Pancreas (tissue), 10 donors: ENCODE results near the gene IPO13. TPM values are rescaled to one million over a fixed set of nuclear protein-coding genes. Genes with fewer than 3 reads are reported as not detected.

Experiments used
- ATAC-seq, 4 donors: fragments of 200-7000 bp; cut with Tn5 transposase; one replicate each; pipeline versions ENCODE4 v1.8.0 to v1.9.1; 2020; ENCODE audit warnings: mild to moderate bottlenecking in 4 of 4, moderate library complexity in 4 of 4
- DNase-seq, 6 donors: peaks; one replicate each; pipeline ENCODE4 v3.0.0-alpha.2; 2020
- FAIRE-seq: peaks from 2 replicates; lab custom pipeline; 2012; peaks lifted over from hg19 to GRCh38; lab: Jason Lieb, UNC
- H3K27ac ChIP-seq, 4 donors: fragments of 200-600 bp; sonication (generic); 1 replicate in 3 of 4; 2 replicates in 1 of 4; pipeline versions ENCODE4 v1.5.0 to v1.8.0; 2020
- H3K27me3 ChIP-seq, 4 donors: fragments of 200-600 bp; one replicate each; pipeline ENCODE4 v1.8.0; 2021
- H3K36me3 ChIP-seq, 3 donors: fragments of 200-600 bp; sonication (generic) in 1 of 3; one replicate each; pipeline versions ENCODE4 v1.5.0 to v1.8.0; 2020 to 2021
- H3K4me1 ChIP-seq, 3 donors: fragments of 200-600 bp; one replicate each; pipeline ENCODE4 v1.8.0; 2021
- H3K4me3 ChIP-seq, 4 donors: fragments of 200-600 bp; sonication (generic) in 2 of 4; one replicate each; pipeline versions ENCODE4 v1.5.0 to v1.8.0; 2020 to 2021
- H3K9me3 ChIP-seq, 4 donors: fragments of 200-600 bp; one replicate each; pipeline ENCODE4 v1.8.0; 2021
- CTCF ChIP-seq, 4 donors: fragments of 200-600 bp; sonication (generic) in 3 of 4; IDR thresholded peaks; one replicate each; pipeline versions ENCODE4 v1.5.0 to v1.8.0; 2021; ENCODE audit warnings: antibody characterized with exemption in 4 of 4
- WGBS, 2 donors: extraction: QIAGEN DNeasy Blood & Tissue Kit; methylation state at CpG; one replicate each; pipeline ENCODE4 v1.1.7; 2013; 5-methylcytosine and 5-hydroxymethylcytosine counted together
- intact Hi-C, 3 donors: fragments of 100-400 bp; cut with DNase I; formaldehyde crosslinking; loops; one replicate each; pipeline versions ENCODE4 v1.11.1 to v1.14.2; 2022
- polyA plus RNA-seq, 2 donors: library from polyadenylated mRNA; stranded (reverse); fragments of 200-250 nt; gene quantifications; one replicate each; pipeline ENCODE4 v1.2.3, GENCODE V29; 2013
- total RNA-seq, 6 donors: library from RNA; stranded (reverse); fragmentation: NEBNext Ultra II Directional in 4 of 6; extraction: Animal tissue kit (Norgen Biotek cat#: 25700) in 4 of 6; gene quantifications; one replicate each; pipeline versions ENCODE4 v1.2.1 to v1.2.4, GENCODE V29; 2021 to 2023
- donor health status: healthy with polysubstance abuse.
- donor health status: DM: no; HTN: no; CAD: no; lungs with moderate emphysema.
- donor health status: DM: no; HTN: no; CAD: no.
- donor health status: control.
- donor health status: control.
- donor health status: Bipolar disorder and iron deficiency.
- donor health status: DM: yes; HTN: yes; CAD: no.
- donor health status: DM: no; HTN: no; CAD: no.
- donor health status: DM: no; HTN: no; CAD: no.
- donor health status: DM: yes; HTN: yes; CAD: no.

Gene IPO13
- total and polyA plus RNA-seq, 8 donors, result 6.7 to 24.3 (median 10.6) TPM

GRCh38 chr1:43938892-43939587 lies 7.7 kb upstream of the IPO13 start:
- H3K27ac ChIP-seq, result no peak overlapping the region
- 74 to 76% methylated on average over 3 of the region's 3 CpGs for WGBS, 2 donors
- H3K4me3 ChIP-seq, result no peak overlapping the region
- FAIRE-seq, result no peak
- no peak for TF ChIP-seq CTCF (IDR thresholded peaks at IDR 0.05)
- no peak for DNase-seq
- ATAC-seq, result no peak
- intact Hi-C loops, result loop anchor here in 2 of 3 donors (10.0 kb wide), 2 partner anchors 174 to 184 kb away; no protein-coding TSS in a partner anchor
- H3K4me1 ChIP-seq, result peaks cover 6 to 9% (median 8%) of the 10 kb centered on the region in 3 donors
- H3K9me3 ChIP-seq, result no peaks in the 10 kb centered on the region
- H3K27me3 ChIP-seq, result no peaks in the 10 kb centered on the region
- no peaks in the 10 kb centered on the region for H3K36me3 ChIP-seq

GRCh38 chr1:43942411-43942810 lies 4.3 kb upstream of the IPO13 start:
- Histone ChIP-seq H3K9me3 (no peaks in the 10 kb centered on the region), H3K27ac (no peak overlapping the region), H3K4me3 (no peak overlapping the region), H3K4me1 (peaks cover 4 to 16% (median 11%) of the 10 kb centered on the region in 3 donors), H3K27me3 (no peaks in the 10 kb centered on the region), H3K36me3 (no peaks in the 10 kb centered on the region)
- no peak for TF ChIP-seq CTCF (IDR thresholded peaks at IDR 0.05)
- FAIRE-seq (no peak), ATAC-seq (no peak), DNase-seq (no peak)
- WGBS, 2 donors, result 92 to 93% methylated on average over 3 of the region's 3 CpGs
- intact Hi-C loops, result no loop called here

- Histone ChIP-seq H3K27me3 (no peaks in the 10 kb centered on the region), H3K4me3 (no peak overlapping the region), H3K27ac (no peak overlapping the region), H3K9me3 (no peaks in the 10 kb centered on the region), H3K36me3 (no peaks in the 10 kb centered on the region), H3K4me1 (peaks cover 8 to 28% (median 18%) of the 10 kb centered on the region in 3 donors)
- no peak for DNase-seq
- WGBS, 2 donors, result 95 to 98% methylated on average over 1 of the region's 1 CpG
- no peak for TF ChIP-seq CTCF (IDR thresholded peaks at IDR 0.05)
- FAIRE-seq, result no peak
- intact Hi-C loops, result no loop called here
- no peak for ATAC-seq
Measured at GRCh38 chr1:43944860-43945259, 1.9 kb upstream of the IPO13 start.

GRCh38 chr1:43945674-43946235 lies 995 bp upstream of the IPO13 start:
- intact Hi-C loops, result no loop called here
- Histone ChIP-seq H3K9me3 (no peaks in the 10 kb centered on the region), H3K36me3 (no peaks in the 10 kb centered on the region), H3K4me1 (peaks cover 8 to 28% (median 18%) of the 10 kb centered on the region in 3 donors), H3K4me3 (peak overlapping the region; percentile 55 to 81 (median 72)), H3K27me3 (no peaks in the 10 kb centered on the region), H3K27ac (peak overlapping the region; percentile 93 to 100 (median 96))
- FAIRE-seq, result no peak
- peak; percentile 12 to 27 (median 20) for ATAC-seq
- DNase-seq, result no peak
- WGBS, 2 donors, result 0 to 1% methylated on average over 3 of the region's 3 CpGs
- TF ChIP-seq CTCF (IDR thresholded peaks at IDR 0.05), result no peak
